ENCODE results near the gene LRRC49. TPM values are rescaled to one million over a fixed set of nuclear protein-coding genes. Genes with fewer than 3 reads are reported as not detected.

Gene LRRC49
- polyA plus RNA-seq, 1 donor (not counting 4 experiments of a cell fraction or from before 2014, with no cell fraction given), result 9.9 TPM

DNA sequence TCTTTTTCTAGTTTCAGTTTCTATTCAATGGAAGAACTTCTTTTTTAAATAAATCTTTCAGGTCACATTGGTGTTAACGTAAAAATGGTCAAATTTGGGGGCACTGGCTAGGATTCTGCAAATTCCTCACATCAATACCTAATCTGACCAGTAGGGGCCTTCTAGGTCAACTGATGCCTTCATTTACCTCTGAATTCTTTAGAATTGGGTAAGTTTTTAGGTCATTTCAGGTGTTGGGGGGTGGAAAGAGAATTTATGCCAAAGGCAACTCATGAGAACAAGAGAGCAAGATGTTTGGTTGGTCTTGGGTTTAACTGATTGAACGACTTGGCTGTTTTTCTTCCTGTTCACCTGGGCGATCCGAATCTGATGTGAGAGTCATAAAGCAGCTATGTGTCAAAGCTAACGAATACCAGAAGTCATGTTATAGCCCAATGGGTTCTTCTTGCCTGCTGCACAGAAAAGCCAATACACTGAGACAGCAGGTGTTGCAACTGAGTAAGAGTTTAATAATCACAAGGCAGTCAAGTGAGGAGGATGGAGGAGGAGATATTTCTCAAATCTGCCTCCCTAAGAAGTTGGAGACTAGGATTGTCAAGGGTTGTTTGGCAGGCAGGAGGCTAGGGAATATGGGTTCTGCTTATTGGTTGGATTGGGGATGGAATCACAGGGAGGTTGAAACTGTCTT, 15.3 kb downstream of the LRRC49 start:
- no peak overlapping the region for H3K27ac ChIP-seq (ENCODE audit: control insufficient read depth, insufficient read depth, low read length)
- DNase-seq (ENCODE audit: low read depth, low spot score) (no peak), FAIRE-seq (peak; percentile 34)
- H2AFZ ChIP-seq (ENCODE audit: control insufficient read depth, low read length), result no peak overlapping the region
- H3K4me3 ChIP-seq (ENCODE audit: control insufficient read depth in 2 of 3, extremely low read depth in 1 of 3, insufficient read depth in 2 of 3, low read depth in 1 of 3, low read length in 3 of 3), result no peak overlapping the region
- no peaks in the 10 kb centered on the region for H3K36me3 ChIP-seq (ENCODE audit: control insufficient read depth in 2 of 2, extremely low read depth in 1 of 2, insufficient read depth in 2 of 2, low read length in 2 of 2)
- no peak for TF ChIP-seq EZH2 (IDR thresholded peaks at IDR 0.05; ENCODE audit: low read length)
- TF ChIP-seq, protein P1, sequence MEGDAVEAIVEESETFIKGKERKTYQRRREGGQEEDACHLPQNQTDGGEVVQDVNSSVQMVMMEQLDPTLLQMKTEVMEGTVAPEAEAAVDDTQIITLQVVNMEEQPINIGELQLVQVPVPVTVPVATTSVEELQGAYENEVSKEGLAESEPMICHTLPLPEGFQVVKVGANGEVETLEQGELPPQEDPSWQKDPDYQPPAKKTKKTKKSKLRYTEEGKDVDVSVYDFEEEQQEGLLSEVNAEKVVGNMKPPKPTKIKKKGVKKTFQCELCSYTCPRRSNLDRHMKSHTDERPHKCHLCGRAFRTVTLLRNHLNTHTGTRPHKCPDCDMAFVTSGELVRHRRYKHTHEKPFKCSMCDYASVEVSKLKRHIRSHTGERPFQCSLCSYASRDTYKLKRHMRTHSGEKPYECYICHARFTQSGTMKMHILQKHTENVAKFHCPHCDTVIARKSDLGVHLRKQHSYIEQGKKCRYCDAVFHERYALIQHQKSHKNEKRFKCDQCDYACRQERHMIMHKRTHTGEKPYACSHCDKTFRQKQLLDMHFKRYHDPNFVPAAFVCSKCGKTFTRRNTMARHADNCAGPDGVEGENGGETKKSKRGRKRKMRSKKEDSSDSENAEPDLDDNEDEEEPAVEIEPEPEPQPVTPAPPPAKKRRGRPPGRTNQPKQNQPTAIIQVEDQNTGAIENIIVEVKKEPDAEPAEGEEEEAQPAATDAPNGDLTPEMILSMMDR (optimal IDR thresholded peaks at IDR 0.05 in 1 of 3, IDR thresholded peaks at IDR 0.05 in 1 of 3, conservative IDR thresholded peaks at IDR 0.05 in 1 of 3; ENCODE audit: extremely low read depth in 1 of 3, insufficient read depth in 2 of 3, low read length in 3 of 3), result peak in 2 of 3 experiments; percentile 17 to 40
- H3K4me2 ChIP-seq (ENCODE audit: control insufficient read depth, extremely low read depth, insufficient read depth, low read depth, low read length), result no peak overlapping the region
- H3K4me1 ChIP-seq (ENCODE audit: control insufficient read depth, extremely low read depth, insufficient read depth, low read length), result peaks cover 6% of the 10 kb centered on the region
- H3K27me3 ChIP-seq (ENCODE audit: control insufficient read depth, extremely low read depth, insufficient read depth, low read length), result no peaks in the 10 kb centered on the region
- dilution Hi-C loops (cut with MboI; ENCODE audit: extremely low pct_ligation_motif_present, low sequenced_read_pairs), result no loop called here
- H4K20me1 ChIP-seq (ENCODE audit: control insufficient read depth, extremely low read depth, insufficient read depth, low read length), result no peaks in the 10 kb centered on the region
- no peak overlapping the region for H3K9ac ChIP-seq (ENCODE audit: control insufficient read depth, extremely low read depth, insufficient read depth, low read length)
- no peaks in the 10 kb centered on the region for H3K79me2 ChIP-seq (ENCODE audit: control insufficient read depth, insufficient read depth, low read length)
- peaks cover 7% of the 10 kb centered on the region for H3K9me3 ChIP-seq (ENCODE audit: control insufficient read depth, low read depth, low read length)
- no peaks in the 10 kb centered on the region for H3K9me1 ChIP-seq (ENCODE audit: control insufficient read depth, extremely low read depth, insufficient read depth, low read length)

DNA sequence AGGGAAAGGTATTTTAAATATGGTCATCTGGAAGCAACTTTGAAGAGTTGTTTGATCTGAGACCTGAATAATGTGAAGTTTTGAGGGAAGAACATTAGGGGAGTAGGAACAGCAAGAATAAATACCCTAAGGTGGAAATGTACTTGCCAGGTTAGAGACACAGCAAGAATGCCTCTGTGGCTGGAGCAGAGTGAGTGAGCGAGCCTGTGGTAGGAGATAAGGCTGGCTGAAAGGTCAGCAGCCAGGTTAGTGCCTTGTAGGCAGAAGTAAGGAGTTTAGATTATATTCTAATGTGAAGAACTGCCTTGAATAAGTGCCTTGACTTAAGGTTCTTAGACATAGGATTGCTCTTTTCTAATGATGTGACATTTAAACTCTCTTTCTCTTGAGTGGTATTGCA, 18.3 kb downstream of the LRRC49 start:
- peaks cover 6% of the 10 kb centered on the region for H3K4me1 ChIP-seq (ENCODE audit: control insufficient read depth, extremely low read depth, insufficient read depth, low read length)
- H3K79me2 ChIP-seq (ENCODE audit: control insufficient read depth, insufficient read depth, low read length), result no peaks in the 10 kb centered on the region
- H4K20me1 ChIP-seq (ENCODE audit: control insufficient read depth, extremely low read depth, insufficient read depth, low read length), result no peaks in the 10 kb centered on the region
- H3K9ac ChIP-seq (ENCODE audit: control insufficient read depth, extremely low read depth, insufficient read depth, low read length), result no peak overlapping the region
- no peak for DNase-seq (ENCODE audit: low read depth, low spot score)
- no peaks in the 10 kb centered on the region for H3K36me3 ChIP-seq (ENCODE audit: control insufficient read depth in 2 of 2, extremely low read depth in 1 of 2, insufficient read depth in 2 of 2, low read length in 2 of 2)
- H3K4me2 ChIP-seq (ENCODE audit: control insufficient read depth, extremely low read depth, insufficient read depth, low read depth, low read length), result no peak overlapping the region
- peaks cover 7% of the 10 kb centered on the region for H3K9me3 ChIP-seq (ENCODE audit: control insufficient read depth, low read depth, low read length)
- FAIRE-seq, result peak; percentile 48
- TF ChIP-seq EZH2 (IDR thresholded peaks at IDR 0.05; ENCODE audit: low read length), result no peak
- no peak overlapping the region for H3K27ac ChIP-seq (ENCODE audit: control insufficient read depth, insufficient read depth, low read length)
- no peaks in the 10 kb centered on the region for H3K27me3 ChIP-seq (ENCODE audit: control insufficient read depth, extremely low read depth, insufficient read depth, low read length)
- H3K4me3 ChIP-seq (ENCODE audit: control insufficient read depth in 2 of 3, extremely low read depth in 1 of 3, insufficient read depth in 2 of 3, low read depth in 1 of 3, low read length in 3 of 3), result no peak overlapping the region
- no peak overlapping the region for H2AFZ ChIP-seq (ENCODE audit: control insufficient read depth, low read length)
- no peaks in the 10 kb centered on the region for H3K9me1 ChIP-seq (ENCODE audit: control insufficient read depth, extremely low read depth, insufficient read depth, low read length)
- dilution Hi-C loops (cut with MboI; ENCODE audit: extremely low pct_ligation_motif_present, low sequenced_read_pairs), result no loop called here

DNA sequence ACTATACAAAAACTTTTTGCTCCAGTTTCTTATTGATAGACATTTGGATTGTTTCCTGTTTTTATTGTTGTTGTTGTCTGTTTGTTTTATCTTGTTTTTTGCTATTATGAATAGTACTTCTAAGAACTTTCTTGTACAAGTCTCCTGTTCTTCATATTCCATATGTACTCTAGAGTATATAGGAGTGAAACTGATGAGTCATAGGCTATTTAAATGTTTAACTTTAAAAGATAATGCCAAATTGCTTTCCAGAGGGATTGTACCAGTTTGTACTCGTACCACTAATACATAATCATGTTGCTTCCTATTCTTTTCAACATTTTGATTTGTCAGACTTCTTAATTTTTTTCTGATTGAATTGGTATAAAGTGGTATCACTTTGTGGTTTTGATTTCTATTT, 19.6 kb downstream of the LRRC49 start:
- DNase-seq (ENCODE audit: low read depth, low spot score), result no peak
- Histone ChIP-seq H3K4me2 (ENCODE audit: control insufficient read depth, extremely low read depth, insufficient read depth, low read depth, low read length) (no peak overlapping the region), H3K27me3 (ENCODE audit: control insufficient read depth, extremely low read depth, insufficient read depth, low read length) (no peaks in the 10 kb centered on the region), H2AFZ (ENCODE audit: control insufficient read depth, low read length) (no peak overlapping the region), H3K4me1 (ENCODE audit: control insufficient read depth, extremely low read depth, insufficient read depth, low read length) (peaks cover 6% of the 10 kb centered on the region), H3K79me2 (ENCODE audit: control insufficient read depth, insufficient read depth, low read length) (no peaks in the 10 kb centered on the region), H4K20me1 (ENCODE audit: control insufficient read depth, extremely low read depth, insufficient read depth, low read length) (no peaks in the 10 kb centered on the region), H3K9me3 (ENCODE audit: control insufficient read depth, low read depth, low read length) (peaks cover 7% of the 10 kb centered on the region), H3K9ac (ENCODE audit: control insufficient read depth, extremely low read depth, insufficient read depth, low read length) (no peak overlapping the region), H3K4me3 (ENCODE audit: control insufficient read depth in 2 of 3, extremely low read depth in 1 of 3, insufficient read depth in 2 of 3, low read depth in 1 of 3, low read length in 3 of 3) (no peak overlapping the region), H3K9me1 (ENCODE audit: control insufficient read depth, extremely low read depth, insufficient read depth, low read length) (no peaks in the 10 kb centered on the region), H3K27ac (ENCODE audit: control insufficient read depth, insufficient read depth, low read length) (no peak overlapping the region), H3K36me3 (ENCODE audit: control insufficient read depth in 2 of 2, extremely low read depth in 1 of 2, insufficient read depth in 2 of 2, low read length in 2 of 2) (no peaks in the 10 kb centered on the region)
- TF ChIP-seq, protein P1 (optimal IDR thresholded peaks at IDR 0.05 in 1 of 3, IDR thresholded peaks at IDR 0.05 in 1 of 3, conservative IDR thresholded peaks at IDR 0.05 in 1 of 3; ENCODE audit: extremely low read depth in 1 of 3, insufficient read depth in 2 of 3, low read length in 3 of 3), result no peak
- dilution Hi-C loops (cut with MboI; ENCODE audit: extremely low pct_ligation_motif_present, low sequenced_read_pairs), result no loop called here
- FAIRE-seq, result no peak

Data from keratinocyte (primary cell).